GM21381 (cell line): ENCODE measurements around the gene CBX1.
A peak's percentile ranks its signal among the peaks of the same experiment; 100 is the strongest.
"Not testable (repeated sequence)": the region's sequence is repeated elsewhere in the genome, so short reads cannot be mapped to it uniquely, and the experiment has no call there.

Source experiments
- ATAC-seq: cut with Tn5 transposase; IDR thresholded peaks from one replicate; pipeline ENCODE4 v1.9.1; 2021; ENCODE audit warnings: mild to moderate bottlenecking, moderate library complexity; ENCODE audit not compliant: unreplicated experiment

Gene CBX1

GRCh38 chr17:48123776-48124388 is 22.6 kb upstream of the CBX1 start:
- no peak for ATAC-seq

- no peak for ATAC-seq
Observed at GRCh38 chr17:48123111-48123510, 21.8 kb upstream of the CBX1 start.

- no peak for ATAC-seq
Observed at GRCh38 chr17:48122665-48123045, 21.4 kb upstream of the CBX1 start.

- ATAC-seq, result no peak
Observed at GRCh38 chr17:48121923-48122664, 20.8 kb upstream of the CBX1 start.

- peak; percentile 46 for ATAC-seq
Observed at GRCh38 chr17:48113201-48113676, 12.0 kb upstream of the CBX1 start.

GRCh38 chr17:48111937-48112241 is 10.6 kb upstream of the CBX1 start:
- ATAC-seq, result no peak

- no peak for ATAC-seq
Observed at GRCh38 chr17:48110761-48111160, 9.5 kb upstream of the CBX1 start.

GRCh38 chr17:48107137-48108055 is 6.1 kb upstream of the CBX1 start, which contains the start of gene SNX11:
SNX11 (plus strand) TSS chr17:48107766; CDS start chr17:48112044, 4,278 bp downstream.
- ATAC-seq, result peak; percentile 67

- ATAC-seq, result no peak
Observed at GRCh38 chr17:48106802-48107136, 5.5 kb upstream of the CBX1 start.

GRCh38 chr17:48104440-48104839 is 3.2 kb upstream of the CBX1 start:
- ATAC-seq, result no peak

- ATAC-seq, result no peak
Observed at GRCh38 chr17:48102798-48103715, 1.8 kb upstream of the CBX1 start.

GRCh38 chr17:48102043-48102750 is 919 bp upstream of the CBX1 start:
- no peak for ATAC-seq

GRCh38 chr17:48100591-48101011 is 677 bp downstream of the CBX1 start:
- ATAC-seq, result no peak

- no peak for ATAC-seq
Observed at GRCh38 chr17:48100160-48100559, 1.1 kb downstream of the CBX1 start.

GRCh38 chr17:48095611-48096010 is 5.7 kb downstream of the CBX1 start:
- no peak for ATAC-seq

- ATAC-seq, result no peak
Observed at GRCh38 chr17:48093341-48094045, 7.8 kb downstream of the CBX1 start.

GRCh38 chr17:48084932-48085331 is 16.3 kb downstream of the CBX1 start:
- ATAC-seq, result no peak

- no peak for ATAC-seq
Observed at GRCh38 chr17:48081858-48082257, 19.4 kb downstream of the CBX1 start.

GRCh38 chr17:48077152-48077551 is 24.1 kb downstream of the CBX1 start:
- ATAC-seq, result not testable (repeated sequence)
